Natural killer cell (primary cell): Measurements from ENCODE around the gene SLC18A3. TPM values are rescaled to one million over a fixed set of nuclear protein-coding genes. Genes with fewer than 3 reads are reported as not detected.

Source experiments
- ATAC-seq, 3 donors: fragments of 150-1000 bp in 2 of 3; fragments of 200-7000 bp in 1 of 3; cut with Tn5 transposase; 1 replicate in 1 of 3; 2 replicates in 2 of 3; pipeline ENCODE4 v1.10.0; 2021; ENCODE audit warnings: mild to moderate bottlenecking in 2 of 3, moderate library complexity in 2 of 3
- DNase-seq, 2 donors: peaks; one replicate each; pipeline versions ENCODE4 v3.0.0 to v3.0.0-alpha.2; 2013 to 2021; ENCODE audit warnings: mixed read lengths in 1 of 2
- H3K27ac ChIP-seq: one replicate; pipeline ENCODE4 v1.5.1; 2013; ENCODE audit warnings: mild to moderate bottlenecking, low read length
- H3K27me3 ChIP-seq: one replicate; pipeline ENCODE4 v1.6.1; 2013; ENCODE audit warnings: low read length; ENCODE audit not compliant: control insufficient read depth, insufficient read depth
- H3K36me3 ChIP-seq: one replicate; pipeline ENCODE4 v1.6.1; 2013; ENCODE audit warnings: low read length; ENCODE audit not compliant: control insufficient read depth, insufficient read depth
- H3K4me1 ChIP-seq: one replicate; pipeline ENCODE4 v1.6.1; 2013; ENCODE audit warnings: low read length; ENCODE audit not compliant: control insufficient read depth, insufficient read depth
- H3K4me3 ChIP-seq: one replicate; pipeline ENCODE4 v1.5.1; 2013; ENCODE audit warnings: low read length
- H3K9me3 ChIP-seq: one replicate; pipeline ENCODE4 v1.6.1; 2013; ENCODE audit warnings: low read length; ENCODE audit not compliant: control insufficient read depth, insufficient read depth
- H3K27ac Mint-ChIP-seq, 2 donors: one replicate each; pipeline ENCODE4 v1.8.0; 2022; ENCODE audit warnings: mild to moderate bottlenecking in 2 of 2, mixed read lengths in 2 of 2, moderate library complexity in 1 of 2
- H3K27me3 Mint-ChIP-seq, 2 donors: one replicate each; pipeline ENCODE4 v1.8.0; 2022; ENCODE audit warnings: low read depth in 2 of 2, mixed read lengths in 2 of 2
- H3K36me3 Mint-ChIP-seq: one replicate; pipeline ENCODE4 v1.8.0; 2022; ENCODE audit warnings: mixed read lengths
- H3K4me1 Mint-ChIP-seq, 2 donors: one replicate each; pipeline ENCODE4 v1.8.0; 2022; ENCODE audit warnings: mixed read lengths in 2 of 2
- H3K4me3 Mint-ChIP-seq: one replicate; pipeline ENCODE4 v1.8.0; 2022; ENCODE audit warnings: mild to moderate bottlenecking, moderate library complexity, mixed read lengths
- H3K9me3 Mint-ChIP-seq, 2 donors: one replicate each; pipeline ENCODE4 v1.8.0; 2022; ENCODE audit warnings: mixed read lengths in 2 of 2
- CTCF ChIP-seq: fragments of 200-600 bp; IDR thresholded peaks from one replicate; pipeline ENCODE4 v1.8.0; 2022; ENCODE audit warnings: antibody characterized with exemption
- WGBS: methylation state at CpG from one replicate; pipeline ENCODE4 v1.1.7; 2013; ENCODE audit warnings: missing lambda C conversion rate; ENCODE audit not compliant: insufficient coverage; 5-methylcytosine and 5-hydroxymethylcytosine counted together
- intact Hi-C: fragments of 100-400 bp; cut with micrococcal nuclease; formaldehyde crosslinking; loops from one replicate; pipeline ENCODE4 v1.14.2; 2022
- total RNA-seq, 4 donors: library from RNA; stranded (reverse); fragments of 120-200 nt in 1 of 4; gene quantifications; one replicate each; pipeline versions ENCODE4 v1.2.3 to v1.2.4, GENCODE V29; 2013 to 2022

SLC18A3 gene
- total RNA-seq, 3 donors from 2014 or later (not counting 1 experiment from before 2014, with no cell fraction given), result not detected

DNA sequence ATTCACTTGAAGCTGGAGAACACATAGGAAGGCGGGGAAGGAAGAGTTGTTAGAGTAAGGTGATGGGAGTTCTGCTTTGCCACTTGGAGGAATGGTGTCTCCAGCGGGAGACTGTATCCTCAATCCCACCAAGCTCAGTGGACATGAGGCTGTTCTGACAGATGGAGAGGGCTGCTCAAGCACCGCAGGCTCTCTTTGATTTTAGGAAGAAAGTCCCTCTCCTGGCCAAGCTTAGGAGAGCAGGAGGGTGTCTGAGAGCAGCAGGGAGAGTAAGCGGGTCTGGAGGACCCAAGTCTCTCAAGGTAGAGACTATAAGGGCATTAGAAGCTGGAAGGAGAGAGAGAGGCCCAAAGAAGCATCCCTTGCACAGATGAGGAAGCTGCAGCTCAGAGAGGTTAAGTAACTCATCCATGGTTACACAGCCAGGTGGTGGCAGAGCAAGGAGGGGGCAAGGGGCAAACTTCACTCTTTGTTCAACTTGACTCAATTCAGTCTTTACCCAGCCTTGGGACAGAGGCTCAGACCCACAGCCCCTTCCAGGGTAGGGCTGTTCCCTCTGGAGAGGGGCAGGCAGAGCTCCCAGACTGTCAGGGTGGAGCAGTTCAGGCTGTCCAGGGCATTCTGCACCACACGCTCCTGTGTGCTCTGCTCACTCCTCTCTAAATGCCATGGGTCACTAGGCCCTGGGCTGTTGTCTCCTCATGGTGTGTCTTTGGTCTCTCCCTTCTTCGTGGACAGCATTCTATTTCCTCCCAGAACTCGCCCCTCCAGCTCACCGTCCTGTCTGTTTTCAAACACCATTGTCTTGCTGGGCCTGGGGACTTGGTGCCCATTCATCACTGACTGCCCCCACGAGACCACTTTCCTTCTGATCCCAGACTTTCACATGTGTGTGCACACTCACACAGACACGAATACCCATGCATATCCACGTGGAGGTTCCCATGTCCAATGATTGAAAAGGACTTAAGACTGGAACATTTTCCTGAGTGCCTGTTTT is 12.6 kb downstream of the SLC18A3 start:
- ATAC-seq, result no peak
- no peak overlapping the region for H3K4me3 ChIP-seq
- H3K9me3 Mint-ChIP-seq, result no peaks in the 10 kb centered on the region
- H3K9me3 ChIP-seq, result no peaks in the 10 kb centered on the region
- intact Hi-C loops, result no loop called here
- no peak for DNase-seq
- H3K4me3 Mint-ChIP-seq, result no peak overlapping the region
- no peak overlapping the region for H3K27ac Mint-ChIP-seq
- no peak for TF ChIP-seq CTCF
- H3K27me3 ChIP-seq, result no peaks in the 10 kb centered on the region
- H3K27ac ChIP-seq, result no peak overlapping the region
- no peaks in the 10 kb centered on the region for H3K4me1 Mint-ChIP-seq
- H3K36me3 ChIP-seq, result no peaks in the 10 kb centered on the region
- H3K36me3 Mint-ChIP-seq, result no peaks in the 10 kb centered on the region
- peaks cover 16 to 17% of the 10 kb centered on the region in 2 donors for H3K27me3 Mint-ChIP-seq
- no peaks in the 10 kb centered on the region for H3K4me1 ChIP-seq
- WGBS, result 74% methylated on average over 10 of the region's 11 CpGs

- Mint-ChIP-seq H3K4me1 (no peaks in the 10 kb centered on the region), H3K36me3 (no peaks in the 10 kb centered on the region), H3K27me3 (peaks cover 0 to 10% of the 10 kb centered on the region in 2 donors), H3K9me3 (no peaks in the 10 kb centered on the region), H3K4me3 (no peak overlapping the region), H3K27ac (no peak overlapping the region)
- no peak for TF ChIP-seq CTCF
- no peak for ATAC-seq
- no peak overlapping the region for H3K27ac ChIP-seq
- no peak for DNase-seq
- no peaks in the 10 kb centered on the region for H3K27me3 ChIP-seq
- H3K9me3 ChIP-seq, result no peaks in the 10 kb centered on the region
- intact Hi-C loops, result no loop called here
- no peak overlapping the region for H3K4me3 ChIP-seq
- WGBS, result 80% methylated on average over 5 of the region's 5 CpGs
- H3K4me1 ChIP-seq, result no peaks in the 10 kb centered on the region
- H3K36me3 ChIP-seq, result no peaks in the 10 kb centered on the region
Measured at GRCh38 chr10:49624629-49625028, 14.5 kb downstream of the SLC18A3 start.

DNA sequence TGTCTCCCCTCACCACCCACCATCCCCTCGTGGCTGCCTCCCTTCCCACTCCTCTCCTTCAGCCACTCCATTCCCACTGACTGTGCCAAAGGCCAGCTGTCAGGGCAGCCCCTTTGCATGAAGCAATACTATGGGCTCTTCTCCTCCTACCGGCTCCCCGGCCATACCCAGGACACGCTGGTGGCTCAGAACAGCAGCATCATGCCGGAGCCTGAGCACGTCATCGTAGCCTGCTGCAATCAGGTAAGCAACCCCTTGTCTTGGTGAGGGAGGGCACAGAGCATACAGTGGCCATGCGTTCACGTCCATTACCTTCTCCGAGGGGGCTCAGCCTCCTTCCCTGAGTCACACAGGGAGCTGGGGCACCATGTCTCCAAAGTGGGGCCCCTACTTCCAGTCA is 15.3 kb downstream of the SLC18A3 start:
- Histone ChIP-seq H3K27me3 (no peaks in the 10 kb centered on the region), H3K27ac (no peak overlapping the region), H3K4me1 (no peaks in the 10 kb centered on the region), H3K36me3 (no peaks in the 10 kb centered on the region), H3K9me3 (no peaks in the 10 kb centered on the region), H3K4me3 (no peak overlapping the region)
- no peaks in the 10 kb centered on the region for H3K9me3 Mint-ChIP-seq
- peaks cover 0 to 6% of the 10 kb centered on the region in 2 donors for H3K27me3 Mint-ChIP-seq
- H3K27ac Mint-ChIP-seq, result no peak overlapping the region
- intact Hi-C loops, result no loop called here
- H3K4me3 Mint-ChIP-seq, result no peak overlapping the region
- H3K36me3 Mint-ChIP-seq, result no peaks in the 10 kb centered on the region
- ATAC-seq (no peak), DNase-seq (no peak)
- WGBS, result 85% methylated on average over 10 of the region's 10 CpGs
- TF ChIP-seq CTCF, result no peak
- H3K4me1 Mint-ChIP-seq, result no peaks in the 10 kb centered on the region
